WTC11 (cell line): Measurements from ENCODE around the gene PPP6R1.

Experiments
- CREB1 ChIP-seq: sonication (generic); formaldehyde crosslinking; IDR thresholded peaks from 2 replicates; pipeline ENCODE4 v1.8.0; 2023; ENCODE audit warnings: mild to moderate bottlenecking, missing genetic modification reagents
- FOXJ3 ChIP-seq: sonication (generic); formaldehyde crosslinking; IDR thresholded peaks from 2 replicates; pipeline ENCODE4 v1.9.0; 2021; ENCODE audit warnings: missing genetic modification reagents, mild to moderate bottlenecking, borderline replicate concordance
- TF ChIP-seq, protein P1 (sequence below): sonication (generic); formaldehyde crosslinking; IDR thresholded peaks from 2 replicates; pipeline ENCODE4 v1.8.1; 2023; ENCODE audit warnings: mild to moderate bottlenecking, missing genetic modification reagents, borderline replicate concordance
- TF ChIP-seq, protein P2 (sequence below): fragments of 200-600 bp; IDR thresholded peaks from 2 replicates; pipeline ENCODE4 v1.8.0; 2022; ENCODE audit warnings: antibody characterized with exemption

DNA sequence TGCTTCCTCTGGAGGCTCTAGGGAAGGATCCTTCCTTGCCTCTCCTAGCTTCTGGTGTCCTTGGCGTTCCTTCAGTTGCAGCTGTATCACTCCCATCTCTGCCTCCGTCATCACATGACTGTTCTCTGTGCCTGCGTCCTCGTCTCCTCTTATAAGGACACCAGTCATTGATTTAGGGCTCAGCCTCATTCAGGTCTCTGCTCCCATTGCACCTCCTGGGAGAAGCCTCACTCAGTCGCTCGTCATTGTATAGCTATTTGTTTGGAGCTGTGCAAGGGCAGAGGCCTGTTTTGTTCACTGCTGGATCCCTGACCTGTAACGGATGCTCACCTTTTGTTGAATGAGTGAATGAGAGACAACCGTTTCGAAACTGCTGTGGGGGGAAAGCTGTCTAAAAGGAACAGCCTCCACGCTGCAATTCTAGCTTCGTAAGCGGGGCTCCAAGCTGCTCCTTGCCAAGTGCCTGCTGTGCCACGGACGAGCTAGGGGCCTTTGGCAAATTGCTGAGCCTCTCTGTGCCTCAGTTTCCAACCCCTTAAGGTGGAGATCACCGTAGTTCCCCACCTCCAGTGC is 42.2 kb upstream of the PPP6R1 start:
- TF ChIP-seq, protein P1, sequence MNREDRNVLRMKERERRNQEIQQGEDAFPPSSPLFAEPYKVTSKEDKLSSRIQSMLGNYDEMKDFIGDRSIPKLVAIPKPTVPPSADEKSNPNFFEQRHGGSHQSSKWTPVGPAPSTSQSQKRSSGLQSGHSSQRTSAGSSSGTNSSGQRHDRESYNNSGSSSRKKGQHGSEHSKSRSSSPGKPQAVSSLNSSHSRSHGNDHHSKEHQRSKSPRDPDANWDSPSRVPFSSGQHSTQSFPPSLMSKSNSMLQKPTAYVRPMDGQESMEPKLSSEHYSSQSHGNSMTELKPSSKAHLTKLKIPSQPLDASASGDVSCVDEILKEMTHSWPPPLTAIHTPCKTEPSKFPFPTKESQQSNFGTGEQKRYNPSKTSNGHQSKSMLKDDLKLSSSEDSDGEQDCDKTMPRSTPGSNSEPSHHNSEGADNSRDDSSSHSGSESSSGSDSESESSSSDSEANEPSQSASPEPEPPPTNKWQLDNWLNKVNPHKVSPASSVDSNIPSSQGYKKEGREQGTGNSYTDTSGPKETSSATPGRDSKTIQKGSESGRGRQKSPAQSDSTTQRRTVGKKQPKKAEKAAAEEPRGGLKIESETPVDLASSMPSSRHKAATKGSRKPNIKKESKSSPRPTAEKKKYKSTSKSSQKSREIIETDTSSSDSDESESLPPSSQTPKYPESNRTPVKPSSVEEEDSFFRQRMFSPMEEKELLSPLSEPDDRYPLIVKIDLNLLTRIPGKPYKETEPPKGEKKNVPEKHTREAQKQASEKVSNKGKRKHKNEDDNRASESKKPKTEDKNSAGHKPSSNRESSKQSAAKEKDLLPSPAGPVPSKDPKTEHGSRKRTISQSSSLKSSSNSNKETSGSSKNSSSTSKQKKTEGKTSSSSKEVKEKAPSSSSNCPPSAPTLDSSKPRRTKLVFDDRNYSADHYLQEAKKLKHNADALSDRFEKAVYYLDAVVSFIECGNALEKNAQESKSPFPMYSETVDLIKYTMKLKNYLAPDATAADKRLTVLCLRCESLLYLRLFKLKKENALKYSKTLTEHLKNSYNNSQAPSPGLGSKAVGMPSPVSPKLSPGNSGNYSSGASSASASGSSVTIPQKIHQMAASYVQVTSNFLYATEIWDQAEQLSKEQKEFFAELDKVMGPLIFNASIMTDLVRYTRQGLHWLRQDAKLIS (CRISPR knock-in tag) = no peak
- TF ChIP-seq FOXJ3 (CRISPR knock-in tag) = no peak
- TF ChIP-seq CREB1 (CRISPR knock-in tag) = no peak
- TF ChIP-seq, protein P2, sequence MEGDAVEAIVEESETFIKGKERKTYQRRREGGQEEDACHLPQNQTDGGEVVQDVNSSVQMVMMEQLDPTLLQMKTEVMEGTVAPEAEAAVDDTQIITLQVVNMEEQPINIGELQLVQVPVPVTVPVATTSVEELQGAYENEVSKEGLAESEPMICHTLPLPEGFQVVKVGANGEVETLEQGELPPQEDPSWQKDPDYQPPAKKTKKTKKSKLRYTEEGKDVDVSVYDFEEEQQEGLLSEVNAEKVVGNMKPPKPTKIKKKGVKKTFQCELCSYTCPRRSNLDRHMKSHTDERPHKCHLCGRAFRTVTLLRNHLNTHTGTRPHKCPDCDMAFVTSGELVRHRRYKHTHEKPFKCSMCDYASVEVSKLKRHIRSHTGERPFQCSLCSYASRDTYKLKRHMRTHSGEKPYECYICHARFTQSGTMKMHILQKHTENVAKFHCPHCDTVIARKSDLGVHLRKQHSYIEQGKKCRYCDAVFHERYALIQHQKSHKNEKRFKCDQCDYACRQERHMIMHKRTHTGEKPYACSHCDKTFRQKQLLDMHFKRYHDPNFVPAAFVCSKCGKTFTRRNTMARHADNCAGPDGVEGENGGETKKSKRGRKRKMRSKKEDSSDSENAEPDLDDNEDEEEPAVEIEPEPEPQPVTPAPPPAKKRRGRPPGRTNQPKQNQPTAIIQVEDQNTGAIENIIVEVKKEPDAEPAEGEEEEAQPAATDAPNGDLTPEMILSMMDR = no peak
